H9 (cell line): Measurements from ENCODE around the gene KBTBD2. TPM values are rescaled to one million over a fixed set of nuclear protein-coding genes. Genes with fewer than 3 reads are reported as not detected.
"Not testable (repeated sequence)": the region's sequence is repeated elsewhere in the genome, so short reads cannot be mapped to it uniquely, and the experiment has no call there.

ENCODE experiments used
- DNase-seq: peaks from one replicate; pipeline ENCODE4 v3.0.0-alpha.2; 2017
- H2AFZ ChIP-seq: one replicate; pipeline ENCODE4 v1.6.1; 2013; ENCODE audit warnings: mild to moderate bottlenecking, low read length, control low read depth, moderate library complexity
- H2AK5ac ChIP-seq: 2 replicates; pipeline ENCODE4 v1.6.1; 2013; ENCODE audit warnings: low read length, control low read depth, mixed read lengths; ENCODE audit not compliant: insufficient read length
- H2BK120ac ChIP-seq: one replicate; pipeline ENCODE4 v1.6.1; 2013; ENCODE audit warnings: low read depth, mild to moderate bottlenecking, low read length, control low read depth, inconsistent platforms; ENCODE audit not compliant: poor library complexity, severe bottlenecking
- H2BK12ac ChIP-seq: 2 replicates; pipeline ENCODE4 v1.6.1; 2013; ENCODE audit warnings: low read length, control low read depth, mixed read lengths, low read depth; ENCODE audit not compliant: insufficient read length
- H2BK15ac ChIP-seq: 2 replicates; pipeline ENCODE4 v1.6.1; 2013; ENCODE audit warnings: low read depth, low read length, control low read depth
- H2BK20ac ChIP-seq: one replicate; pipeline ENCODE4 v1.6.1; 2013; ENCODE audit warnings: low read depth, mild to moderate bottlenecking, low read length, control low read depth, inconsistent platforms; ENCODE audit not compliant: poor library complexity, severe bottlenecking
- H2BK5ac ChIP-seq: 2 replicates; pipeline ENCODE4 v1.6.1; 2013; ENCODE audit warnings: low read length, control low read depth, mixed read lengths; ENCODE audit not compliant: insufficient read length
- H3K14ac ChIP-seq: 2 replicates; pipeline ENCODE4 v1.6.1; 2013; ENCODE audit warnings: low read length, control low read depth; ENCODE audit not compliant: insufficient read depth
- H3K18ac ChIP-seq: 2 replicates; pipeline ENCODE4 v1.6.1; 2013; ENCODE audit warnings: low read depth, mild to moderate bottlenecking, mixed read lengths, low read length, control low read depth; ENCODE audit not compliant: insufficient read length
- H3K23ac ChIP-seq: 2 replicates; pipeline ENCODE4 v1.6.1; 2013; ENCODE audit warnings: low read length, control low read depth, mixed read lengths, low read depth; ENCODE audit not compliant: insufficient read length
- H3K23me2 ChIP-seq: 2 replicates; pipeline ENCODE4 v1.6.1; 2013; ENCODE audit warnings: low read depth, mild to moderate bottlenecking, mixed read lengths, low read length, control low read depth; ENCODE audit not compliant: insufficient read length, poor library complexity, severe bottlenecking
- H3K27ac ChIP-seq: 2 replicates; pipeline ENCODE4 v1.5.1; 2013; ENCODE audit warnings: low read length, control low read depth, mixed read lengths, low read depth; ENCODE audit not compliant: insufficient read length
- H3K27me3 ChIP-seq: 2 replicates; pipeline ENCODE4 v1.6.1; 2013; ENCODE audit warnings: low read length, control low read depth, inconsistent platforms; ENCODE audit not compliant: insufficient read depth
- H3K4ac ChIP-seq: 2 replicates; pipeline ENCODE4 v1.6.1; 2013; ENCODE audit warnings: low read depth, mild to moderate bottlenecking, control low read depth, inconsistent platforms, low read length, moderate library complexity
- H3K4me1 ChIP-seq: 2 replicates; pipeline ENCODE4 v1.6.1; 2013; ENCODE audit warnings: low read length, control low read depth, inconsistent platforms; ENCODE audit not compliant: insufficient read depth
- H3K4me2 ChIP-seq: 2 replicates; pipeline ENCODE4 v1.6.1; 2013; ENCODE audit warnings: low read length, control low read depth, mixed read lengths; ENCODE audit not compliant: insufficient read length, insufficient read depth
- H3K56ac ChIP-seq: 2 replicates; pipeline ENCODE4 v1.6.1; 2013; ENCODE audit warnings: low read depth, mild to moderate bottlenecking, mixed read lengths, low read length, control low read depth; ENCODE audit not compliant: insufficient read length
- H3K79me1 ChIP-seq: 2 replicates; pipeline ENCODE4 v1.6.1; 2013; ENCODE audit warnings: low read depth, mild to moderate bottlenecking, moderate library complexity, low read length, control low read depth, inconsistent platforms; ENCODE audit not compliant: insufficient read depth, poor library complexity, severe bottlenecking
- H3K79me2 ChIP-seq: 2 replicates; pipeline ENCODE4 v1.6.1; 2013; ENCODE audit warnings: low read length, control low read depth, inconsistent platforms; ENCODE audit not compliant: insufficient read depth
- H3K9ac ChIP-seq: 2 replicates; pipeline ENCODE4 v1.6.1; 2013; ENCODE audit warnings: low read length, control low read depth, mixed read lengths; ENCODE audit not compliant: insufficient read length; ENCODE audit errors: extremely low read depth
- H3K9me3 ChIP-seq: one replicate; pipeline ENCODE4 v1.6.1; 2013; ENCODE audit warnings: low read depth, low read length, inconsistent platforms; ENCODE audit not compliant: control insufficient read depth
- H3T11ph ChIP-seq: one replicate; pipeline ENCODE4 v1.6.1; 2013; ENCODE audit warnings: mild to moderate bottlenecking, low read length, control low read depth, inconsistent platforms
- H4K20me1 ChIP-seq: one replicate; pipeline ENCODE4 v1.6.1; 2013; ENCODE audit not compliant: control insufficient read depth, insufficient read length, insufficient read depth
- H4K5ac ChIP-seq: 2 replicates; pipeline ENCODE4 v1.6.1; 2013; ENCODE audit warnings: low read depth, mild to moderate bottlenecking, mixed read lengths, low read length, control low read depth; ENCODE audit not compliant: insufficient read length
- H4K8ac ChIP-seq: replicated peaks from 2 replicates; pipeline ENCODE4 v1.6.1; 2013; ENCODE audit warnings: low read length, control low read depth, mixed read lengths, low read depth; ENCODE audit not compliant: insufficient read length
- H4K91ac ChIP-seq: 2 replicates; pipeline ENCODE4 v1.6.1; 2013; ENCODE audit warnings: low read depth, mild to moderate bottlenecking, moderate library complexity, mixed read lengths, low read length, control low read depth; ENCODE audit not compliant: insufficient read length
- H3K27ac Mint-ChIP-seq, 3 experiments: 2 replicates in 2 of 3; 3 replicates in 1 of 3; pipeline ENCODE4 v1.8.0; 2020 to 2021; ENCODE audit warnings: mixed read lengths in 3 of 3, mild to moderate bottlenecking in 1 of 3, moderate library complexity in 1 of 3
- H3K27me3 Mint-ChIP-seq: 2 replicates; pipeline ENCODE4 v1.8.0; 2021; ENCODE audit warnings: low read depth, mild to moderate bottlenecking, moderate library complexity, mixed read lengths
- H3K36me3 Mint-ChIP-seq, 3 experiments: 2 replicates in 2 of 3; 3 replicates in 1 of 3; pipeline ENCODE4 v1.8.0; 2020 to 2021; ENCODE audit warnings: low read depth in 3 of 3, mixed read lengths in 3 of 3; ENCODE audit not compliant: insufficient read depth in 1 of 3
- H3K4me1 Mint-ChIP-seq, 2 experiments: 2 replicates each; pipeline ENCODE4 v1.8.0; 2020; ENCODE audit warnings: mixed read lengths in 2 of 2
- H3K4me3 Mint-ChIP-seq, 2 experiments: 2 replicates in 1 of 2; 3 replicates in 1 of 2; pipeline ENCODE4 v1.8.0; 2020 to 2021; ENCODE audit warnings: mild to moderate bottlenecking in 2 of 2, mixed read lengths in 2 of 2, moderate library complexity in 1 of 2
- H3K9me3 Mint-ChIP-seq, 2 experiments: 2 replicates in 1 of 2; 3 replicates in 1 of 2; pipeline ENCODE4 v1.8.0; 2020; ENCODE audit warnings: mild to moderate bottlenecking in 2 of 2, mixed read lengths in 2 of 2, moderate library complexity in 1 of 2
- WGBS: extraction: QIAGEN DNeasy Blood & Tissue Kit; methylation state at CpG from one replicate; pipeline ENCODE4 v1.1.7; 2013; ENCODE audit warnings: missing lambda C conversion rate, low lambda C conversion rate, mixed read lengths; ENCODE audit not compliant: insufficient read length; ENCODE audit errors: extremely low coverage; 5-methylcytosine and 5-hydroxymethylcytosine counted together
- total RNA-seq: library from RNA; stranded (reverse); gene quantifications from 2 replicates; pipeline ENCODE4 v1.2.1, GENCODE V29; 2021
- TF ChIP-seq, protein P1 (sequence below): fragments of 200-600 bp; sonication (generic); conservative IDR thresholded peaks from 3 replicates; pipeline ENCODE4 v1.8.0; 2021; ENCODE audit warnings: antibody characterized with exemption, mild to moderate bottlenecking

KBTBD2 gene
- total RNA-seq, 1 experiment from 2014 or later: 34.2 TPM

DNA sequence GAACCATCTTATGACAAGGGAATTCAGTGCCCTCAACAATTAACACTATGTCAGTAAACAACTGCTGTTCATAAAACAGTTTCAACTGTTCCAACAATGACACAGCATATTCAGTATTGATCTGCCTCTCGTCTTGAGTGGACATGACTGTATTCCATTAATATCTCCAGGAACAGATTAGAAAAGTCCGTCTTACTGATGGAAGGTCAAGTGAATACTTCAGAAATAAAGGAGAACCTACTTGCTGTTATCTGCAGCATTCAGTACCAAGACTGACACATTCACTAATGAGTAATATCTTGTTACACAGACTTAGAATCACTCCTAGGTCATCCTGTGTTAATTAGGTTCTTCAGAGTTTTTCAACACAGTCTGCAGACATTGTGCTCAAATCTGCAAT, 12.1 kb downstream of the KBTBD2 start:
- Histone ChIP-seq H3K56ac (no peak overlapping the region), H2BK15ac (no peak overlapping the region), H2BK120ac (no peak overlapping the region), H3K9me3 (no peaks in the 10 kb centered on the region), H2AK5ac (no peak overlapping the region), H2BK20ac (no peak overlapping the region), H2AFZ (no peak overlapping the region), H4K91ac (no peak overlapping the region), H3T11ph (no peak overlapping the region), H3K23me2 (no peaks in the 10 kb centered on the region), H4K20me1 (no peaks in the 10 kb centered on the region), H3K9ac (no peak overlapping the region), H3K4me1 (no peaks in the 10 kb centered on the region), H3K4me2 (no peak overlapping the region), H3K27me3 (no peaks in the 10 kb centered on the region), H3K14ac (no peak overlapping the region), H3K79me1 (peaks cover 7% of the 10 kb centered on the region), H3K4ac (no peak overlapping the region), H2BK12ac (no peak overlapping the region), H3K23ac (no peak overlapping the region), H2BK5ac (no peak overlapping the region), H3K27ac (no peak overlapping the region), H3K18ac (no peak overlapping the region), H4K8ac (no peak overlapping the region), H3K79me2 (peaks cover 6% of the 10 kb centered on the region; the same call in 1 of the 2 replicates), H4K5ac (no peak overlapping the region)
- no CpG with 5 or more reads among the region's 2 CpGs for WGBS
- no peak for DNase-seq
- Mint-ChIP-seq H3K36me3 (peaks cover 2 to 20% (median 14%) of the 10 kb centered on the region in 3 experiments; a peak in 5 of 7 replicates), H3K9me3 (no peaks in the 10 kb centered on the region), H3K27me3 (no peaks in the 10 kb centered on the region), H3K27ac (0 out of 7 replicates have a peak overlapping the region, but pooled peaks of 1 of the 3 experiments have one; percentile 32), H3K4me1 (0 out of 4 replicates have a peak, but pooled peaks cover 0 to 5% of the 10 kb centered on the region in 2 experiments), H3K4me3 (no peak overlapping the region)
- TF ChIP-seq, protein P1, sequence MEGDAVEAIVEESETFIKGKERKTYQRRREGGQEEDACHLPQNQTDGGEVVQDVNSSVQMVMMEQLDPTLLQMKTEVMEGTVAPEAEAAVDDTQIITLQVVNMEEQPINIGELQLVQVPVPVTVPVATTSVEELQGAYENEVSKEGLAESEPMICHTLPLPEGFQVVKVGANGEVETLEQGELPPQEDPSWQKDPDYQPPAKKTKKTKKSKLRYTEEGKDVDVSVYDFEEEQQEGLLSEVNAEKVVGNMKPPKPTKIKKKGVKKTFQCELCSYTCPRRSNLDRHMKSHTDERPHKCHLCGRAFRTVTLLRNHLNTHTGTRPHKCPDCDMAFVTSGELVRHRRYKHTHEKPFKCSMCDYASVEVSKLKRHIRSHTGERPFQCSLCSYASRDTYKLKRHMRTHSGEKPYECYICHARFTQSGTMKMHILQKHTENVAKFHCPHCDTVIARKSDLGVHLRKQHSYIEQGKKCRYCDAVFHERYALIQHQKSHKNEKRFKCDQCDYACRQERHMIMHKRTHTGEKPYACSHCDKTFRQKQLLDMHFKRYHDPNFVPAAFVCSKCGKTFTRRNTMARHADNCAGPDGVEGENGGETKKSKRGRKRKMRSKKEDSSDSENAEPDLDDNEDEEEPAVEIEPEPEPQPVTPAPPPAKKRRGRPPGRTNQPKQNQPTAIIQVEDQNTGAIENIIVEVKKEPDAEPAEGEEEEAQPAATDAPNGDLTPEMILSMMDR: no peak

DNA sequence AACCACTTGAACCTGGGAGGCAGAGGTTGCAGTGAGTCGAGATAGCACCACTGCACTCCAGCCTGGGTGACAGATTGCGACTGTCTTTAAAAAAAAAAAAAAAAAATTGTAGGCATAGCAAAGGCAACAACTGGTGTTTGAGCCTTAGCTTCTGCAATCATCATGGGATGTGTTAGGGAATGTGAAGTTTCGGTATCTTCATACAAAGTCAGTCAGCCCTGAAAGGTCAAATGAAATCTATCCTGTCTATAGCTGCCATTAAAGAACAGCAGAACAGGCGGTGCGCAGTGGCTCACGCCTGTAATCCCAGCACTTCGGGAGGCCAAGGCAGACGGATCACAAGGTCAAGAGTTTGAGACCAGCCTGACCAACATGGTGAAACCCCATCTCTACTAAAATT, 13.5 kb downstream of the KBTBD2 start:
- not testable (repeated sequence) for H3K18ac ChIP-seq, H4K20me1 ChIP-seq, H3K56ac ChIP-seq, H4K91ac ChIP-seq, H2BK120ac ChIP-seq, H3K27me3 Mint-ChIP-seq, H3K14ac ChIP-seq, H3K9ac ChIP-seq, H2BK12ac ChIP-seq, H4K5ac ChIP-seq, H2AFZ ChIP-seq, H3K27me3 ChIP-seq, H3K79me2 ChIP-seq, H2BK15ac ChIP-seq, H2BK5ac ChIP-seq, H3T11ph ChIP-seq, H3K9me3 ChIP-seq, H3K4me2 ChIP-seq, H3K4me1 ChIP-seq, H4K8ac ChIP-seq, H3K4ac ChIP-seq, H3K23ac ChIP-seq, H3K27ac Mint-ChIP-seq, H3K79me1 ChIP-seq, DNase-seq, H3K27ac ChIP-seq, H3K9me3 Mint-ChIP-seq, H2BK20ac ChIP-seq, H2AK5ac ChIP-seq, H3K23me2 ChIP-seq, H3K4me3 Mint-ChIP-seq, H3K4me1 Mint-ChIP-seq
- peaks cover 3 to 29% (median 21%) of the 10 kb centered on the region in 3 experiments; a peak in 5 of 7 replicates for H3K36me3 Mint-ChIP-seq
- WGBS: no CpG with 5 or more reads among the region's 8 CpGs
